Activated CD8-positive, alpha-beta T cell treated with anti-CD3 and anti-CD28 coated beads for 36 hours (primary cell): Measurements from ENCODE around the gene PRKD2. TPM values are rescaled to one million over a fixed set of nuclear protein-coding genes. Genes with fewer than 3 reads are reported as not detected.

Experiments used
- ATAC-seq: fragments of 200-7000 bp; cut with Tn5 transposase; one replicate; pipeline ENCODE4 v1.10.0; 2021; ENCODE audit warnings: mild to moderate bottlenecking, moderate library complexity
- CTCF ChIA-PET: fragments of 350-600 bp; sonication (Branson Sonifier 250); formaldehyde crosslinking; loops from one replicate; lab custom pipeline; 2021; ENCODE audit warnings: antibody characterized with exemption; lab: Charles Lee
- POLR2A ChIA-PET: fragments of 350-600 bp; sonication (Branson Sonifier 250); formaldehyde crosslinking; loops from one replicate; lab custom pipeline; 2021; ENCODE audit warnings: antibody characterized with exemption; lab: Charles Lee
- DNase-seq: peaks from one replicate; pipeline ENCODE4 v3.0.0-alpha.2; 2020
- H3K27ac Mint-ChIP-seq: one replicate; pipeline ENCODE4 v1.8.0; 2021; ENCODE audit warnings: mild to moderate bottlenecking, mixed read lengths
- H3K27me3 Mint-ChIP-seq: one replicate; pipeline ENCODE4 v1.8.0; 2021; ENCODE audit warnings: mixed read lengths
- H3K36me3 Mint-ChIP-seq: one replicate; pipeline ENCODE4 v1.8.0; 2021; ENCODE audit warnings: low read depth, mixed read lengths
- H3K4me1 Mint-ChIP-seq: one replicate; pipeline ENCODE4 v1.8.0; 2021; ENCODE audit warnings: low read depth, mixed read lengths
- H3K4me3 Mint-ChIP-seq: one replicate; pipeline ENCODE4 v1.8.0; 2021; ENCODE audit warnings: mild to moderate bottlenecking, moderate library complexity, mixed read lengths
- H3K9me3 Mint-ChIP-seq: one replicate; pipeline ENCODE4 v1.8.0; 2021; ENCODE audit warnings: mixed read lengths
- CTCF ChIP-seq: fragments of 200-600 bp; IDR thresholded peaks from one replicate; pipeline ENCODE4 v1.8.0; 2022; ENCODE audit warnings: antibody characterized with exemption, mild to moderate bottlenecking
- intact Hi-C: fragments of 100-400 bp; cut with micrococcal nuclease; formaldehyde crosslinking; loops from one replicate; pipeline ENCODE4 v1.10.0; 2022
- microRNA-seq: library from miRNA; unstranded; fragments of <30 nt; microRNA quantifications from one replicate; pipeline ENCODE4 v1.2.0, GENCODE V29; 2022; ENCODE audit warnings: borderline microRNAs expressed, borderline replicate concordance
- total RNA-seq, 2 experiments: library from RNA; stranded (reverse); gene quantifications; one replicate each; pipeline ENCODE4 v1.2.3, GENCODE V29; 2021

PRKD2 gene
- total RNA-seq, 2 experiments from 2014 or later = 81.1 to 86.0 TPM

- ChIA-PET CTCF (interaction anchor here (1.1 to 5.1 kb wide), 4 partner anchors 8 to 37 kb away, joined by 4 to 28 read pairs (median 8); partner anchors contain the start of genes CALM3 and DACT3), POLR2A (interaction anchor here (0.9 to 11.8 kb wide), 6 partner anchors 7 to 23 kb away, joined by 3 to 116 read pairs (median 6); no protein-coding TSS in a partner anchor)
- Mint-ChIP-seq H3K4me1 (peaks cover 49% of the 10 kb centered on the region), H3K4me3 (peak within 1 kb of the TSS; percentile 96), H3K36me3 (peaks cover 34% of the 10 kb centered on the region), H3K9me3 (no peaks in the 10 kb centered on the region), H3K27ac (peak within 1 kb of the TSS; percentile 96), H3K27me3 (peaks cover 3% of the 10 kb centered on the region)
- DNase-seq (peak; percentile 62), ATAC-seq (peak; percentile 64)
- intact Hi-C loops = no loop called here
- TF ChIP-seq CTCF = no peak
These were observed 91.8 kb downstream of the PRKD2 start, which contains the start of gene PTGIR for GRCh38 chr19:46624958-46625661. Gene PTGIR, minus strand, starts transcription at chr19:46625089. Its CDS starts 864 bp downstream, at chr19:46624225.

Small RNAs within 50 kb of the gene (microRNA-seq; reads per million reads assigned to microRNA genes)
- gene MIR320E = not detected

Other genes with a start within 250 kb of the PRKD2 start
- gene PNMA8A, start 245.6 kb downstream of the PRKD2 start, total RNA-seq = not detected
- not detected for gene PNMA8B, start 221.2 kb downstream of the PRKD2 start, total RNA-seq
- 100 to 1,000 TPM; 565 to 582 TPM for gene CALM3, start 115.8 kb downstream of the PRKD2 start, total RNA-seq
- 10 to 100 TPM; 45.4 to 48.8 TPM for gene PTGIR, start 92.0 kb downstream of the PRKD2 start, total RNA-seq
- gene GNG8, start 80.9 kb downstream of the PRKD2 start, total RNA-seq = 10 to 100 TPM; 33.0 to 45.4 TPM
- gene DACT3, start 55.9 kb downstream of the PRKD2 start, total RNA-seq = 1 to 10 TPM; 5.8 to 6.1 TPM
- 10 to 100 TPM in 1 of 2 experiments, 1 to 10 TPM in 1; 7.7 to 10.1 TPM for gene FKRP, start 28.9 kb upstream of the PRKD2 start, total RNA-seq
- 10 to 100 TPM; 52.5 to 63.5 TPM for gene STRN4, start 29.3 kb upstream of the PRKD2 start, total RNA-seq
- 100 to 1,000 TPM; 235 TPM for gene SLC1A5, start 71.5 kb upstream of the PRKD2 start, total RNA-seq
- gene AP2S1, start 133.7 kb upstream of the PRKD2 start, total RNA-seq = 100 to 1,000 TPM; 101 to 105 TPM
- gene ARHGAP35, start 143.9 kb upstream of the PRKD2 start, total RNA-seq = 10 to 100 TPM; 15.0 to 16.4 TPM